ENCODE data around the gene RNF144B.
"Not testable (repeated sequence)": the region's sequence is repeated elsewhere in the genome, so short reads cannot be mapped to it uniquely, and the experiment has no call there.

Gene RNF144B

GRCh38 chr6:18397701-18398100 is 10.6 kb downstream of the RNF144B start:
- Histone ChIP-seq H3K27ac (replicated peaks) (no peak overlapping the region), H3K27me3 (ENCODE audit: insufficient read depth, poor library complexity, severe bottlenecking) (no peaks in the 10 kb centered on the region), H3K4me3 (replicated peaks; ENCODE audit: insufficient read depth, low read length) (no peak overlapping the region)
- TF ChIP-seq SPI1 (IDR thresholded peaks at IDR 0.05; ENCODE audit: borderline replicate concordance, low read depth) (no peak), POLR2AphosphoS5 (IDR thresholded peaks at IDR 0.05; ENCODE audit: low read depth) (no peak), GABPA (IDR thresholded peaks at IDR 0.05; ENCODE audit: low read depth) (no peak), CTCF (IDR thresholded peaks at IDR 0.05; ENCODE audit: insufficient read depth, low read length) (no peak)
- TF ChIP-seq, protein P1, sequence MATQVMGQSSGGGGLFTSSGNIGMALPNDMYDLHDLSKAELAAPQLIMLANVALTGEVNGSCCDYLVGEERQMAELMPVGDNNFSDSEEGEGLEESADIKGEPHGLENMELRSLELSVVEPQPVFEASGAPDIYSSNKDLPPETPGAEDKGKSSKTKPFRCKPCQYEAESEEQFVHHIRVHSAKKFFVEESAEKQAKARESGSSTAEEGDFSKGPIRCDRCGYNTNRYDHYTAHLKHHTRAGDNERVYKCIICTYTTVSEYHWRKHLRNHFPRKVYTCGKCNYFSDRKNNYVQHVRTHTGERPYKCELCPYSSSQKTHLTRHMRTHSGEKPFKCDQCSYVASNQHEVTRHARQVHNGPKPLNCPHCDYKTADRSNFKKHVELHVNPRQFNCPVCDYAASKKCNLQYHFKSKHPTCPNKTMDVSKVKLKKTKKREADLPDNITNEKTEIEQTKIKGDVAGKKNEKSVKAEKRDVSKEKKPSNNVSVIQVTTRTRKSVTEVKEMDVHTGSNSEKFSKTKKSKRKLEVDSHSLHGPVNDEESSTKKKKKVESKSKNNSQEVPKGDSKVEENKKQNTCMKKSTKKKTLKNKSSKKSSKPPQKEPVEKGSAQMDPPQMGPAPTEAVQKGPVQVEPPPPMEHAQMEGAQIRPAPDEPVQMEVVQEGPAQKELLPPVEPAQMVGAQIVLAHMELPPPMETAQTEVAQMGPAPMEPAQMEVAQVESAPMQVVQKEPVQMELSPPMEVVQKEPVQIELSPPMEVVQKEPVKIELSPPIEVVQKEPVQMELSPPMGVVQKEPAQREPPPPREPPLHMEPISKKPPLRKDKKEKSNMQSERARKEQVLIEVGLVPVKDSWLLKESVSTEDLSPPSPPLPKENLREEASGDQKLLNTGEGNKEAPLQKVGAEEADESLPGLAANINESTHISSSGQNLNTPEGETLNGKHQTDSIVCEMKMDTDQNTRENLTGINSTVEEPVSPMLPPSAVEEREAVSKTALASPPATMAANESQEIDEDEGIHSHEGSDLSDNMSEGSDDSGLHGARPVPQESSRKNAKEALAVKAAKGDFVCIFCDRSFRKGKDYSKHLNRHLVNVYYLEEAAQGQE (IDR thresholded peaks at IDR 0.05; ENCODE audit: insufficient replicate concordance, low read depth) = no peak
- no peak for DNase-seq (ENCODE audit: low read depth in 1 of 2, low spot score in 1 of 2)

- H3K27me3 ChIP-seq (ENCODE audit: insufficient read depth, poor library complexity, severe bottlenecking); H3K27ac ChIP-seq (replicated peaks); H3K4me3 ChIP-seq (replicated peaks; ENCODE audit: insufficient read depth, low read length); DNase-seq (ENCODE audit: low read depth in 1 of 2, low spot score in 1 of 2): not testable (repeated sequence)
Measured at GRCh38 chr6:18398225-18398624, 11.1 kb downstream of the RNF144B start.

DNA sequence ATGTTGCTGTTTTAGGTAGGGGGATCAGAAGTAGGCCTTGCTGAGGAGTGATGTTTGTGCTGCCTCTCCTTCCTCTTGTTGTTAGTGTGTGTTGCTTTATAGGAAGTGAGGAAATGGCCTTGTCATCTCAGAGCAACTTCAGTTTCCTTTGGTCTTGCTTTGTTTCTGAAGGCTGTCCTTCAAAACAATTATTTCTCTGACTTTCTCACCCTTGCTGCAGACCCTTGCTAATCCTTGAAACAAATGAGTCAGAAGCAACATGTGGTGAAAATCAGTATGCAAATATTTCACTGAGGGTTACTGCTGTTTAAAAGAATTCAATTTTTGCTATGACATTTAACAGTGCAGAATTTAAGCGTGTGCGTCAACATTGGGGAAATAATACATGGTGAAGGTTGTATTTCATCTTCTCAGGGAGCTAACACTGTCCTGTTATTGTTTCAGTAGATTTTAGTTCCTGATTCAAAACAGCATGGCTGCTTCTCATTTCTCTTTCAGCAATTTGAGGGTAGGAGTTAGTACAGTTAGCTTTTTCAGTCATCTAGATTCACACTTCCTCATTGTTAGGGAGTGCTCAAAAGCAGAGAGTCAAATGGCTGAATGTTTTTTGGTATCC is 13.8 kb downstream of the RNF144B start:
- no peak overlapping the region for H3K4me3 ChIP-seq (replicated peaks; ENCODE audit: insufficient read depth, low read length)
- H3K27ac ChIP-seq (replicated peaks) = peak overlapping the region; percentile 90
- peak in 1 of 2 experiments; percentile 57 for DNase-seq (ENCODE audit: low read depth in 1 of 2, low spot score in 1 of 2)
- TF ChIP-seq POLR2AphosphoS5 (IDR thresholded peaks at IDR 0.05; ENCODE audit: low read depth) (no peak), GABPA (IDR thresholded peaks at IDR 0.05; ENCODE audit: low read depth) (peak; percentile 13; the same call in 1 of the 2 replicates), SPI1 (IDR thresholded peaks at IDR 0.05; ENCODE audit: borderline replicate concordance, low read depth) (peak; percentile 86), CTCF (IDR thresholded peaks at IDR 0.05; ENCODE audit: insufficient read depth, low read length) (no peak)
- TF ChIP-seq, protein P1 (IDR thresholded peaks at IDR 0.05; ENCODE audit: insufficient replicate concordance, low read depth) = no peak
- no peaks in the 10 kb centered on the region for H3K27me3 ChIP-seq (ENCODE audit: insufficient read depth, poor library complexity, severe bottlenecking)

DNA sequence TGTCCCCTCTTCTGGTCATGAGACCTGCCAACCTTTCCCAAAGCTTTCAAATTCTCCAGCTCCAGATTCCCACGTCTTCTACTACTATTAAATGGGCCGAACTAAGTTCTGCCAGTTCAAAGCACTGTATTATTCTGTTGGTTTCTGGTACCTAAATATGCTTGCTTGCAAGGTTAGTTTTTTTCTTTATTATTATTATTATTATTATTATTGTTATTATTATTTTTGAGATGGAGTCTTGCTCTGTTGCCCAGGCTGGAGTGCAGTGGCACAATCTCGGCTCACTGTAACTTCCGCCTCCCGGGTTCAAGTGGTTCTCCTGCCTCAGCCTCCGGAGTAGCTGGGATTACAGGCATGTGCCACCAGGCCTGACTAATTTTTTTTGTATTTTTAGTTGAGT is 17.8 kb downstream of the RNF144B start:
- H3K27me3 ChIP-seq (ENCODE audit: insufficient read depth, poor library complexity, severe bottlenecking); DNase-seq (ENCODE audit: low read depth in 1 of 2, low spot score in 1 of 2); H3K4me3 ChIP-seq (replicated peaks; ENCODE audit: insufficient read depth, low read length); H3K27ac ChIP-seq (replicated peaks): not testable (repeated sequence)

Data from HL-60 (cell line).